ENCODE results near the gene NCAM1.
"Not testable (repeated sequence)": the region's sequence is repeated elsewhere in the genome, so short reads cannot be mapped to it uniquely, and the experiment has no call there.

NCAM1 gene

DNA sequence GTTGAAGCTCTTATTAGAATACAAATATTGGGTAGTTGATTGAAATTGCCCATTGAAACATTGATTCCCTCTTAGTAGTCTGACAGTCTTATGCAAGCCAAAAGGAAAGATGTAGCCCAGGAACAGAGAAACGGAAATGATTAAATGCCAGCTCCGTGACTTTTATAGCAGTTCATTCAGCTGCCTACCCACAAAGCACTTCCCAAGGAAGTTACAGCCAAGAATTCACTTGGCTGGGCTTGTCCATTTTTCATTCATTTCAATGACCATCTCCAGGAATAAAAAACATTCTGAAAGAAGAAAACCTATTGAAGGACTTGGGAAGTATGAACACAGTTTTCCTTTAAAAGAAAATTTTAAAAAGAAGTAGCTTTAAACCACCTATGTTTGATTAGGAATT lies 62.0 kb downstream of the NCAM1 start:
- DNase-seq: no peak

DNA sequence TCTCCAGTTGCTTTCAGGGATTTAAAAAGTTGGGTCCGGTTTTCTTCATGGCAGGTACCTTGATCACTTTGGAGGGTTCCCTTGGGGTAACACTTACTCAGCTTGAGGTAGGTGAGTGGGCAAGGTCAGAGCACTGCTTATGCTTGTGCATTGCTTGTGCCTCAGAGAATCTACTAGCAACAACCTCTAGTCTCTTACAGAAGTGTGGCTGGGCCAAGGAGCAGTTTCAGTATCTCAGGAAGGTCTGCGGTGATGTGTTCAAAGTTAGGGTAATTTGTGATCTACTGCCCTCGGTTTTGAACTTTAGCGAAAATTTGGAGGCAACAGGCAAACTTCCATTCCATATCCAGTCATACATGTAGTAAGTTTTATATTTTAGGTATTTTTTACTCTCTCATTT lies 62.8 kb downstream of the NCAM1 start:
- DNase-seq: no peak

DNA sequence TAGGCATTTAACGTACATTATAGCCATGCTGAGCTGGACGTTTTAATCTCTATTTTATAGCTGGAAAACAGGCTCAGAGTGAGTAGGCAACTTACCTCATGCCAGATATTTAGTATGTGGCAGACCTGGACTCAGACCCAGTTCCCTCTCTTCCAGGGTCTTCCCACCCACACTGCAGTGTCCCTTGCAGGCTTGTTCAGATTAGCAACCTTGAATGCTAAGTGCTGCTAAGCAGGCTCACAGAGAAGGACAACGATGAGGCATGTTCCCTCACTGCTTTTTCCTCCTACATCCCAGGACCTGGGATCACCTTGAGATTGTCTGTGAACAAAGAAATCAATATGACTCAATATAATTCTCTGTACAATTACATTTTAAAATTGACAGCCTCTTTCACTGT lies 65.6 kb downstream of the NCAM1 start:
- DNase-seq: no peak

DNA sequence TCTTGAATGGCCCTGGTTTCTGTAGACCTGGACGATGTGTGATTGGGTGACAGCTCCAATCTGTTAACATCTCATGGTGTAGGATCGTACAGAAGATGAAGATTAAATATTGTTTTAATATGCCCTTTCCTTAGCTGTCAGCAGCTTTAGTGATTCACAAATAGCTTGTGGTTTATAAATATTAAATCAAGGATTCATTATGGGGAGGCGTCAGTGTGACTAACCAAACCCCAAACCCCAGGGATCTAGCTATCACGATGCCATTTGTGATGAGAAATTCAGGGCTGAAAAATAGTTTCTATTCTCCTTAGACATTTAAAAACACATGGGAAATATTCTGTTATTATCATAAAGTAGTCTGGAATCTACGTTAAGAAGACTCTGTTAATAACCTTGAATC lies 73.4 kb downstream of the NCAM1 start:
- DNase-seq: no peak

DNA sequence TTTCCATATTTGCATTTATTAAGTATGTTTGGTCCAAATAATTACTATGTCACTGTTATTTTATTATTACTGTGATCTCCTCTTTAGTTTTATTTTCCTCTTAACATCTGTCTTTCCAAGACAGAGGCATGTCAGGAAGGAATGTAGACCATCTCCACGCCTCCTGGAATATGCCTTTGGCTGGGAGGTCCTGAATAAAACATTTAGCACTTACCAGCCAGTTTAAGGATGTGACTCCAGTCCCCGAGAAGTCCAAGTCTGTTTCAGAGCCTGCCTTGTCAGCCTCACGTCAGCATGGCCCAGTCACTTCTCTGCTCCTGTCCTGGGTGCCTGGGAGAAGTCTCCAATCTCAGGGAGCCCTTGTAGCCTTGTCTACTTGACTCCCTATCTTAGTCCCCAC lies 74.5 kb downstream of the NCAM1 start:
- no peak for DNase-seq

DNA sequence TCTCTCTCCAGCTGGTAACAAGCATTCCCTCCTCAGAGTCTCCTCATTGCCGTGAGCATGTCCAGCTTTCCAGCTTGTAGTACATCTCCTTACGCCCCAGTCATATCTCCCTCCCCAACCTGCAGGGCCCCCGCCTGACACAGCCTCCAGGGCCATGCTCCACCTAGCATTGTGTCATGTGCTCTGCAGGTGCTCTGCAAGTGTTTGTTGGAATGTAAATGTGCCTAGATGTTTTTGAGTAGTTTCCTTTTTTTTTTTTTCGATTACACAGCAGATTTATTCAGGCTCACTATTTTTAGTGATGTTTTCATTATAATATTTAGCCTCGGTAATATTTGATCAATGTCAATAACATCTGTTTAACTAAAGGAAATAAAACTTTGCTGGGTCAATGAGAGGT lies 82.5 kb downstream of the NCAM1 start:
- DNase-seq: no peak

DNA sequence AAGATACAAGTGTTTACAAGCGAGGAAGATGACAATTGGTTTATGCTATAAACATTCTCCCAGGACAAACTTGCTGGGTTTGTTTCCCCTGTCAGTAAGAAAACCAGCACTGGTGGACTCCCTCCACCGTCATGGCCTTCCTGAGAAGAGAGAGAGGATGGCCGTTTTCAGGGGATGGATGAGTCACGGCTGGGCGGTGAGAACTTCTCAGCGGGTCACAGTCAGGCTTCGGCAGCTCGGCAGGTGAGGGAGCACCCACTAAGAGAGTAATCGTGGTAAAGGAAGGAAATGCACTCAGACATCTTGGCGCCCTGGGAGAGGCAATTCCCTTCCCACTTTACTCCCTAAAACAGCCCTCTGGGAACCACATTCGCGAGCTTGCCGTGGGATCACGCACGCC lies 83.9 kb downstream of the NCAM1 start:
- no peak for DNase-seq

DNA sequence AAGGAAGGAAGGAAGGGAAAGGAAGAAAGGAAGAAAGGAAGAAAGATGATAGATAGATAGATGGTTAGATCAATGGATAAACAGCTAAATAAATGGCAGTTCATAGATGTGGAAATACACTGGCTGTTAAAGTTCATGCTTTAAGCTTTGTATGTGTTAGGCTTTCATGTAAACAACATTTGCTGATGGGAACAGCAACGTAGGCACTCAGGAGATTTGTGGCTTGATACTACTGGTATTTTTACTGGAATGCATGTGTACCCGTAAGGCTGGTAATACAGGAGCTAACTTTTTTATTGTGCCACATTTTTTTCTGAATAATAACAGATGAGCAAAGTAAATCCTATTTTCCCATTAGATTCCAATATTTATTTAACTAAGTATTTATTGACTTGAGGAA lies 85.6 kb downstream of the NCAM1 start:
- DNase-seq: no peak

DNA sequence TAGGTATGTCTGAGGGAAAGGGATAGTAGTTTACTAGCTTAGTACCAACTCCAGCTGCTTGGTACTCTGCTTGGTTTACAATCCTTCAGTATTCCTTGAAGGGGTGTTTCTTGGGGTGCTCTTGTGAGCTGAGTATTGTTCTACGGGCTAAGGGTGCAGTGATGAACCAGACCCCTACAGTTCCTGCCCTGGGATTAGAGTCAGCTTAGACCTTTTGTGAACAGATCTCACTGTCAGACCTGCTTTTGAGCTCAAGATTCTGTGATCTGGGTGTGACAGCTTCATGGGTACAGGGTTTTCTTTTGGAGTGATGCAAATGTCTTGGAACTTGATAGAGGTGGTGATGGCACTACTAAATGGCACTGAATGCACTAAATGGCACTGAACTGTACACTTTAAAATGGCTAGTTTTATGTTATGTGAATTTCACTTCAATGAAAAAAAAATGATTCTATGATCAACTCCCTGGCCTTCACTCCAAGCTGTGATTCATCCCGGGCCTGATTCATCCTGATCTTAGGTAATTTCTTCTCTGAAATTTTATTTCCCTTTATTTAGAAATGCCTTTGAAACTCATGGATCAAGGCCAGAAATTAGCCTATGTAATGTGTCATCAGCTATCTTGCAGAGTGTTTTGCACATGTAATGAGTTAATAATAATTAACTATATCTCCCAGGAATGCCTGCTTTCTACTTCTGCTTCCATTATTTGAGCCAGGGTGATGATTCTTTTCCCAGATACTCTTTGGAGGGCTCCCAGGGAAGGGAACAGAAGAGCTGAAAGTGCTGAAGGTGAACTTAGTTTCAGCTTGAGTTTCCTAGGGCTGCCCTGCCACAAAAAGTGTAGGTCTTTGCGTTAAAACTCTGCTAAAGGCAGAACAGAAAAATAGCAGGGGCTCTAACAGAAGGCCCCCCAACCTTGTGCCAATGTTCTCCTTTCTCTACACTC lies 87.9 kb downstream of the NCAM1 start:
- DNase-seq: no peak

DNA sequence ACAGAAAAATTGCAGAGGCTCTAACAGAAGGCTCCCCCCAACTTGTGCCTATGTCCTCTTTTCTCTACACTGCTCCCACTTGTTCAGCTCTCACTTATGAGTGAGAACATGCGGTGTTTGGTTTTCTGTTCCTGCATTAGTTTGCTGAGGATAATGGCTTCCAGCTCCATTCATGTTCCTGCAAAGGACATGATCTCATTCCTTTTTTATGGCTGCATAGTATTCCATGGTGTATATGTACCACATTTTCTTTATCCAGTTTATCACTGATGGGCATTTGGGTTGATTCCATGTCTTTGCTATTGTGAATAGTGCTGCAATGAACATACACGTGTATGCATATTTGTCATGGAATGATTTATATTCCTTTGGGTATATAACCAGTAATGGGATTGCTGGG lies 91.8 kb downstream of the NCAM1 start:
- DNase-seq: not testable (repeated sequence)

DNA sequence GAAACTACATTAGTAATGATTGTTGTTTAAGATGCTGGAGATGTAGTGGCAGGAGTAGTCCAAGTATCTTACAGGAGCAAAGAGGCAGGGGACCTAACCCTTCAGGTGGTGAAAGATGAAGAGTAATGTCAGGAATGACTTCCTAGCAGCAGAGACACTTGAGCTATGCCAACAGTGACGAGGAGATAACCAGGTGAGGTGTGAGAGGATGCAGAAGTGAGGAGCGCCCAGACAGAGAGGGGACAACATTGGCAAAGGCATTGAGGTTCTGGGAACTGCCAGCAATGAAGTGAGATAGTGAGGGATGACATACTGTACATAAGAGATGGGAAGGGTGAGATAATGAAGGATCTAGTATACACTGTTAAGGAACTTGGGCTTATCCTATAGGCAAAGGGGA lies 95.8 kb downstream of the NCAM1 start:
- no peak for DNase-seq

DNA sequence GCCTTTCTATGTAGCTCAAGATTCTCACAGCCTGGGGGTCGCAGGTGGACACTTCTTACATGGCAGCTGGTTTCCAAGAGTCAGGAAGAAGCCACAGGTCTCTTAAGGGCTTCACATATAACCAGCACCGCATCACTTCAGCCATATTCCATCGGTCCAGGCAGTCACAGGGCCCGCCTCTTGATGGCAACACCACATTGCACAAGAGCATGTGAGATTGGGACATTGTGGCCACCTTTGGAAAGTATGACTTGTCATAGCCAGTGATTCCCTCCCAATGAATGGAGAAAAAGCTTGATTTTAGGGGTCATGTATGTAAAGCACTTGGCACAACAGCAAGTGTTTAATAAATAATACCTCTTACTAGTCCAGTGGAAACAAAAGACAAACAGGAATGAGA lies 98.3 kb downstream of the NCAM1 start:
- no peak for DNase-seq

DNA sequence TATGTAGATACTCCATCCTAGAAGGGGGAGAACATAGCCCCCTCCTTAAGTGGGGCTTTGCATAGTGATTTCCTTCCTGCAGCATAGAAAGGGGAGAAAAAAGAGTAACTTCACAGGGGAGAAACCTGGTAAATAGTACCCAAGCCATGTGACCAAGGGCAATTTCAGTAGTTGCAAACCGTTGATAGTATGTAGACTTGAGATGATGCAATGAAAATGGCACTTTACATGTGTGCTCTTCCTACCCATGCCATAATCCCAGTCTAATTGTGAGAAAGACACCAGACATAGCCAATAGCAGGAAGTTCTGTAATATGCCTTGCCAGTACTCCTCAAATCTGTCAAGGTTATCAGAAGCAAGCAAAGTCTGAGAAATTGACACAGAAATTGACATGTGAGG lies 104.1 kb downstream of the NCAM1 start:
- no peak for DNase-seq

DNA sequence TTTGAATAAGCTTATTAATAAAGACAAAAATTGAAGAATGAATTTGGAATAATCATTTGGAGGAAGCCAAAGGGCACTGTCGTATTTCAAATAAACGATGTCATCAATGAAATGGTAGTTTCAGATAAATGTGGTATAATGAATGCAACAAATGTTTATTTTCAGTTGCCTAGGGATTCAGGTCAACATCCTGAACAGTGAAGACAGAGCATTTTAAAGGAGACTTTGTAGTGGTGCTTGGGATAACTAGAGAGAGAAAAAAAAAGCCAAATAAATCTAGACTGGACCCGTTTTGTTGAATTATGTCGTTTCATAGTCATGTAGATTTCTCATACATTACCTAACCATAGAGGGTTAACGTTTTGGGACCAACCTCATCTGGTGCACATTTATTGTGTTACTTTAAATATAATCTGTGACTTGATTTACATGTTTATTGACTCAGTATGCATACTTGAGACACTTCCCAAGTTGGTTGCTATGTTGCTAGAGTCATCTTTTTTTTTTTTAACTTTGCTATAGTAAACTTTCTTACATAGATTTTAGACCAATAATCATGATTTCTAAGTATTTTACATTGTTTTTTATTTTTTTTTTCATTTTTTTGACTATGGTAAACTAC lies 111.1 kb downstream of the NCAM1 start:
- DNase-seq: no peak

DNA sequence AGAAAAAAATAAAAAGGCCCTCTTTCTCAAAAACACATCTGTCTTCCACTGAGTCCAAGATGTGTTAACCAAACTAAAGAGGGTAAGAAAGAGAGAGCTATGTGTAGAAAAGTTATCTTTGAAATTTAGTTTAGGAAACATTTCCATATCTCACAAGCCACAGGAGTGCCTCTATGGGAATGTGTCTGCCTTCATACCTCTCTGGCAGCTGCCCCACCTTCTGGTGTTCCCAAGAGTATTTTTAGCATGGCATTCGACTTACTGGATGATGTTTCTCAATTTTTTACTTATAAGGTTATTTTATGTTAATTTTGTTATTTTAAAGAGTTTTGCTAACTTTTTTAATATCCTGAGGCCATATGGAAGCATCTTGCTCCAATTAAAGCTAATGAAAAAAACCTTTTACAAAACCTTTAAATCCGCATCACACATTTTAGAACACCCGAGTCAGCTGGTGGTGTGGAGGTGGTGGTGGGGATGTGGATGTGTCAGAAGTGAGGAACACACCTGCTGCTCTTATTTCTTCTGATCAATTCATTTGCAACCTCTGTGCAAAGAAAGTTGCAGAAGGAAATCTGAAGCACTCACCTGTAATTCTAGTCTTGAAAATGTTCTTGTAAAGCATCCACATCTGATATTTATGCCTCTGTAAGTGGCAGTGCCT lies 112.2 kb downstream of the NCAM1 start:
- DNase-seq: no peak

DNA sequence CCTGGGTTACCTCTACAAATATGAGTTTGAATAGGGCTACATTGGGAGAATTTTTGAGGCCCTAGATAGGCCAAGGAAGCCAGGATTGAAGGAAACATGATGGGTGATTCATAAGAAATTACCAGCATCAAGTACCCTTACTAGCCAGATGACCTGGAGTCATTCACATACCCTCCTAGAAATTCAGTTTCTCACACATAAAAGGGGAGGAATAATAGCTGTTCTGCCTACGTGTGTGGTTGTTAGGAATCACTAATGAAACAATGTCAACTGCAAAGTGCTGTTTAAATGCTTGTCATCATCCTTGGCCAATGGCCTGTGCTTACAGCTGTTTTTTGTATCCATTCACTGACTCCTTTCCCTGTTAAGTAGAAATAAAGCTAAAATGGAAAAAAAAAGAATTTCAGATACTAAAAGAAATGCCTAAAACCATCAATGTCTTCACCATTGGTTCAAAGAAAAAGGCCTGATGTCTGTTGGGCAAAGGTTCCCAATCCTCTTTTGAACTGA lies 114.4 kb downstream of the NCAM1 start:
- DNase-seq: no peak

DNA sequence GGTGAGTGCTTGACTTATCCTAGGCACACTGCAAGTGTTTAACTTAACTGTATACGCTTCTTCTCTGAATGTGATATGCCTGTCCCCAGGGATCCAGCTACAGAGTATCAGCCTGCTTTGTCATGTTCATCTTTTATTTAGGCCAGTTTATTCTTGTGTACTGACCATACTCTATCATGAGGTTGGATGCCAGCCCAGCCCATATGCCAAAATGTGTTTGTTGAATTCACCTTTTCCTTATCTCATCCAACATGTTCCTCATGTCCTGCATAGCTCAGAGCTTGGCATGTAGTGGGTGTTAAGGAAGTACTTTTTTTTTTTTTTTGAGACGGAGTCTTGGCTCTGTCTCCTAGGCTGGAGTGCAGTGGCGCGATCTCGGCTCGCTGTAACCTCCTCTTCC lies 116.2 kb downstream of the NCAM1 start:
- DNase-seq: no peak

DNA sequence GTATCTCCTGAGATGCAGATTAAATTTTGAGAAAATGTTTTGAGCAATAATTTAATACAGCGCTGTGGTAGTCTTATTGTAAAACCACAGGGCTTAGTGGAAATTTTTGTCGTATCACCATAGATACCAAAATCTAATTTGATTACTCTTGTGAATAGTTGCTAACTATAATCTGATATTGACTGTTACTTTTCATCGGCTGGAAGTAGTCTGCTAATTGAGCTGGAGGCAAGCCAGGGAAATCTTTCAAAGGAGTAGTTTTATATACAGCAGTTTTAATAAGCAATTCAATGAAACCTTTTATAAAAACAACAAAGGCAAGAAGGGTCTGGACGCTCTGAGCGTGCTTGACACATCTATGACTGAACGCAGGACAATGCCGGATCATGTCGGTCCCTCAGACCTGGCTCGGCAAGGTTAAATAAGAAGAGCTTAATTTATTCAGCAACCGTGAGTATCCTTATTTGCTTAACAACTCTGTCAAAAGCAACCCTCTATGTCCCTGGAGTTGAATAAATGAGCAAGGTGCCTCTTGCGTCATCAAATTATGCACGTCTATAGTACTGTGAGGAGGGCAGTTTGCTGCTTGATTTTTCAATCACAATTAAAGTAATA lies 121.2 kb downstream of the NCAM1 start:
- DNase-seq: no peak

DNA sequence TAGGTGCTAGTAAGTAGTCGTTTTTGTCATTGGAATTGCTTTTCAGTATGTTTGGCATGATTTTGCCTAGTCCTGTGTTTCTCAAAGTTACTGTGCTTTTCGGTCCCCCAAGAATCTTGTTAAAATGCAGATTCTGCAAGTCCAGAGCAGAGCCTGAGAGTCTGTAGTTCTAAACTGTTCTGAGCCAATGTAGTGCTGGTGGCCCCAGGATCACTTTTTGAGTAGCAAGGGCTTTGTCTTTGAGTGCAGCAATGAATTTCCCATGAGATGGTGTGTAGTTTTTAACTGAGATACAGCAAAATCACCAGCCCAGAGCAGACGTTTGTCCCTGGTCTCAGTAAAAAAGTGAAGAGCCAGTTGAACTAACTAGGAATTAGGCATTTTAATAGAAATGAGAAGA lies 122.4 kb downstream of the NCAM1 start:
- no peak for DNase-seq

DNA sequence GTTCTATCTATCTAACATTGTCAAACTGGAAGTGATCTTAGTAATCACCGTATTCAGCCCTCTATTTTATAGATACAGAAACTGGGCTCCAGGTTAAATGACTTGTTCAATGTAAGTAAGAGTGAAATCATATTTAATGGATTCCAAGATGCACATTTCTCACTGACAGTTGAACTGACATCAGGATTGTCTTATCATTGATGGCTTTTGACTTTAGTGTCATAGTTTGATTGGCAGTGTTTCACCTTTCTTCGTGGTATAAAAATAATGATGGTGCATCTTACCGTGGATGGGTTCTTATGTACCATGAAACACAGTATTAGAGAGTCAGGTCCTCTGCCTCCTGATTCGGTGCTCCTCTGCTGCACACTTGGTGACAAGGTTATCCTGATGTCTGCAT lies 123.1 kb downstream of the NCAM1 start:
- no peak for DNase-seq

DNA sequence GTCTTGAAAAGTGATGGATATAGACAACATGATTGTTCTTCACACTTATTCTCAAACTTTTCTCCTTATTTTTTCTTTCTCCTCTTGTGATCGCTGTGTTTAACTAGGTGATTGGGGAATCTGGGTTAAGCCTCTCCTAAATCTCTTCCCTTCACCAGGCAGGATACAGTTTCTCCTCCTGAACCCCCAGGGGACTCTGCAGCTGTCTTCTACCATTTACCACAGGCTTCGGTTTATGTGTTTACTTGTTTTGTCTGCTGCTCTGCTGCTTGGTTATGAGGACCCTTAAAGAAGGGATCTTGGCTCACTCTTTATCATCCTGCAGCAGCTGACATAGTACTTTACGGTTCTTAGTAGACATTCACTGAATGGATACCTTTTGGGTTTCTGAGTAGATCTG lies 124.2 kb downstream of the NCAM1 start:
- DNase-seq: no peak

DNA sequence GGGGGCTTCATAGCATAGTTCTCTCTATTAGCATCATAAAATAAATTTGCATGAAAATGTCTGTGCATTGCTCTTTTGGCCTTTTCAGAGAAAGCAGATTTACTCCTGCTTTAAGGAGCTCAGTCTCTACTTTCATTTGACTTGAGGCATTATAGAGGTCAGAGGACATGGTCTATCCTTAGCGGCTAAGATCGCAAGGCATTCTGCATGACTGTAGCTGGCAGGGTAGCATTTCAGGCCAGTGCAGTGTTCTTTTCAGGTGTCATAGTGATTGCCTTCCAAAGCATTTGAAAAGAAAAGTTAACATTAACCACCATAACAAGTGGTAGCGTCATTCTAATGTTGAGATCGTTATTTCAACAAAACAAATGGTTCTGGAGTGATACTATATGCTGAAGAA lies 126.5 kb downstream of the NCAM1 start:
- DNase-seq: no peak

DNA sequence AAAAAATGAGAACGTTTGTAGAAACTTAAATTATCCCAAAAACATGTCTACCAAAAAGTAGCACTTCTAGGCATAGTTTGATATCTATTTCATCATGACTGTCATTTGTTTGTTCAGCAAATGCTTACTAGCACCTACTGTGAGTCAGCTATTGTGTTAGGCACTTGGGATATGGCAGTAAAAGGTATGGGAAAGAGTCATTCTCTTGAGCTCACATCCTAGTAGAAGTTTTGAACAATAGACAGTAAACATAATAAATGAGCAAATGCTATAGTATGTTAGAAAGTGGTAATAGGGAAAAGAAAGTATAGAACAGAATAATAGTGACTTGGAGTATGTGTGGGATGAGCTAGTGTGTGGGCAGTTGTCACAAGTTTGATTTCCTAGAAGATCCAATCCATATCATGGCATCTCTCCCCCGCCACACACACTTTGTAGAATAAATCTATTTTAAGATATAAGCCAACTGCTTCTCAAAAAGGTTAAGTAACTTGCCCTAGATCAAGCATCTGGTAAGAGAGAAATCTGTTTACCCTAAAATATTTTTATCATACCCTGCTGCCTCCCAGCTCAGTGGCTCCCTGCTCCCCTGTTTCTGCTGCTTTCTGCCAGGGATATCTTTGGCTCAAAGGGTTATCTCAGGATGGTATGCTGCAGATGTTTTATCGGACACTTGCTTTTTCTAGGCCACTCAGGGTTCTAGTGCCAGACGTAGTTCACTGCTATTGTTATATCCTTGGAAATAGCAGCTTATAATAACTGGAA lies 129.7 kb downstream of the NCAM1 start:
- no peak for DNase-seq

All from hematopoietic multipotent progenitor cell treated with erythropoietin and hydrocortisone succinate and interleukin-3 and kit ligand, for 8 days (in vitro differentiated cells).